ENCODE data around the gene BMPR1B. TPM values are rescaled to one million over a fixed set of nuclear protein-coding genes. Genes with fewer than 3 reads are reported as not detected.

The BMPR1B gene
- total RNA-seq, 4 donors from 2014 or later: 10.5 to 40.9 (median 20.3) TPM

- no peak overlapping the region for H3K4me3 ChIP-seq
- H3K27ac ChIP-seq: no peak overlapping the region
- no peaks in the 10 kb centered on the region for H3K4me1 ChIP-seq
- WGBS, 2 donors (ENCODE audit: low coverage in 1 of 2): 63 to 85% methylated on average over 2 of the region's 2 CpGs
- no peak for ATAC-seq
- no peaks in the 10 kb centered on the region for H3K27me3 ChIP-seq
- no peaks in the 10 kb centered on the region for H3K9me3 ChIP-seq
- H3K36me3 ChIP-seq: no peaks in the 10 kb centered on the region
- TF ChIP-seq EP300 (IDR thresholded peaks at IDR 0.05) (no peak), CTCF (IDR thresholded peaks at IDR 0.05) (no peak), POLR2AphosphoS5 (IDR thresholded peaks at IDR 0.05) (no peak), POLR2A (IDR thresholded peaks at IDR 0.05) (no peak)
Measured at GRCh38 chr4:95105983-95106382, 348.2 kb downstream of the BMPR1B start.

- Histone ChIP-seq H3K4me3 (no peak overlapping the region), H3K4me1 (no peaks in the 10 kb centered on the region), H3K9me3 (no peaks in the 10 kb centered on the region), H3K27ac (no peak overlapping the region), H3K36me3 (no peaks in the 10 kb centered on the region), H3K27me3 (no peaks in the 10 kb centered on the region)
- 86 to 100% methylated on average over 2 of the region's 2 CpGs for WGBS, 2 donors (ENCODE audit: low coverage in 1 of 2)
- TF ChIP-seq POLR2AphosphoS5 (IDR thresholded peaks at IDR 0.05): no peak
- no peak for TF ChIP-seq POLR2A (IDR thresholded peaks at IDR 0.05)
- no peak for TF ChIP-seq EP300 (IDR thresholded peaks at IDR 0.05)
- no peak for TF ChIP-seq CTCF (IDR thresholded peaks at IDR 0.05)
- no peak for ATAC-seq
Measured at GRCh38 chr4:95106408-95106928, 348.7 kb downstream of the BMPR1B start.

- H3K4me1 ChIP-seq: no peaks in the 10 kb centered on the region
- no peaks in the 10 kb centered on the region for H3K27me3 ChIP-seq
- ATAC-seq: no peak
- no peaks in the 10 kb centered on the region for H3K9me3 ChIP-seq
- no peak overlapping the region for H3K4me3 ChIP-seq
- TF ChIP-seq POLR2AphosphoS5 (IDR thresholded peaks at IDR 0.05): no peak
- no peak for TF ChIP-seq EP300 (IDR thresholded peaks at IDR 0.05)
- TF ChIP-seq CTCF (IDR thresholded peaks at IDR 0.05): no peak
- no peak for TF ChIP-seq POLR2A (IDR thresholded peaks at IDR 0.05)
- H3K36me3 ChIP-seq: no peaks in the 10 kb centered on the region
- no peak overlapping the region for H3K27ac ChIP-seq
Measured at GRCh38 chr4:95107004-95107403, 349.2 kb downstream of the BMPR1B start.

- no peak for ATAC-seq
- no peak overlapping the region for H3K27ac ChIP-seq
- no peaks in the 10 kb centered on the region for H3K9me3 ChIP-seq
- H3K4me3 ChIP-seq: no peak overlapping the region
- H3K4me1 ChIP-seq: no peaks in the 10 kb centered on the region
- no peaks in the 10 kb centered on the region for H3K27me3 ChIP-seq
- WGBS, 2 donors (ENCODE audit: low coverage in 1 of 2): 58 to 59% methylated on average over 4 of the region's 4 CpGs
- TF ChIP-seq EP300 (IDR thresholded peaks at IDR 0.05) (no peak), POLR2A (IDR thresholded peaks at IDR 0.05) (no peak), CTCF (IDR thresholded peaks at IDR 0.05) (no peak), POLR2AphosphoS5 (IDR thresholded peaks at IDR 0.05) (no peak)
- no peaks in the 10 kb centered on the region for H3K36me3 ChIP-seq
Measured at GRCh38 chr4:95107635-95108034, 349.9 kb downstream of the BMPR1B start.

GRCh38 chr4:95108883-95109421 lies 351.2 kb downstream of the BMPR1B start:
- H3K27ac ChIP-seq: no peak overlapping the region
- H3K4me1 ChIP-seq: no peaks in the 10 kb centered on the region
- no peaks in the 10 kb centered on the region for H3K27me3 ChIP-seq
- no peak for TF ChIP-seq CTCF (IDR thresholded peaks at IDR 0.05)
- 67 to 100% methylated on average over 1 of the region's 1 CpG for WGBS, 2 donors (ENCODE audit: low coverage in 1 of 2)
- no peaks in the 10 kb centered on the region for H3K9me3 ChIP-seq
- ATAC-seq: no peak
- no peak overlapping the region for H3K4me3 ChIP-seq
- no peaks in the 10 kb centered on the region for H3K36me3 ChIP-seq

All from gastroesophageal sphincter (tissue), 4 donors.